NK-92 (cell line): ENCODE measurements around the gene CAPN3.
"Not testable (repeated sequence)": the region's sequence is repeated elsewhere in the genome, so short reads cannot be mapped to it uniquely, and the experiment has no call there.

ENCODE experiments used
- DNase-seq: peaks from one replicate; lab custom pipeline; 2025; ENCODE audit not compliant: unreplicated experiment; lab: John Stamatoyannopoulos, UW

CAPN3 gene

GRCh38 chr15:42359249-42359648 lies at the start of gene CAPN3:
Gene CAPN3, plus strand, starts transcription at chr15:42359501. Its CDS starts 305 bp downstream, at chr15:42359806.
- DNase-seq: no peak

GRCh38 chr15:42313463-42313862 lies 45.8 kb upstream of the CAPN3 start:
- no peak for DNase-seq

- DNase-seq: no peak
These were observed 44.5 kb upstream of the CAPN3 start for GRCh38 chr15:42314818-42315217.

- DNase-seq: no peak
These were observed 43.8 kb upstream of the CAPN3 start for GRCh38 chr15:42315521-42315920.

- DNase-seq: not testable (repeated sequence)
These were observed 43.0 kb upstream of the CAPN3 start for GRCh38 chr15:42316282-42316805.

- DNase-seq: no peak
These were observed 40.1 kb upstream of the CAPN3 start for GRCh38 chr15:42319206-42319605.

GRCh38 chr15:42324308-42324707 lies 35.0 kb upstream of the CAPN3 start:
- DNase-seq: no peak

GRCh38 chr15:42329161-42329560 lies 30.1 kb upstream of the CAPN3 start:
- no peak for DNase-seq

GRCh38 chr15:42329992-42330391 lies 29.3 kb upstream of the CAPN3 start:
- DNase-seq: no peak

GRCh38 chr15:42331235-42331634 lies 28.1 kb upstream of the CAPN3 start:
- DNase-seq: no peak

GRCh38 chr15:42332331-42332730 lies 27.0 kb upstream of the CAPN3 start:
- no peak for DNase-seq

GRCh38 chr15:42335074-42335473 lies 24.2 kb upstream of the CAPN3 start:
- DNase-seq: no peak

- DNase-seq: not testable (repeated sequence)
These were observed 22.7 kb upstream of the CAPN3 start for GRCh38 chr15:42336650-42337049.

GRCh38 chr15:42337104-42337503 lies 22.2 kb upstream of the CAPN3 start:
- DNase-seq: not testable (repeated sequence)

- DNase-seq: no peak
These were observed 20.8 kb upstream of the CAPN3 start for GRCh38 chr15:42338500-42338899.

GRCh38 chr15:42343596-42344232 lies 15.6 kb upstream of the CAPN3 start:
- DNase-seq: no peak

- no peak for DNase-seq
These were observed 14.5 kb upstream of the CAPN3 start for GRCh38 chr15:42344763-42345162.

- DNase-seq: no peak
These were observed 13.8 kb upstream of the CAPN3 start for GRCh38 chr15:42345504-42345903.

- DNase-seq: no peak
These were observed 11.2 kb upstream of the CAPN3 start for GRCh38 chr15:42348083-42348482.

- DNase-seq: no peak
These were observed 10.1 kb upstream of the CAPN3 start for GRCh38 chr15:42349186-42349585.

GRCh38 chr15:42352401-42352800 lies 6.9 kb upstream of the CAPN3 start:
- DNase-seq: no peak

- DNase-seq: no peak
These were observed 6.2 kb upstream of the CAPN3 start for GRCh38 chr15:42353061-42353460.

- no peak for DNase-seq
These were observed 4.5 kb upstream of the CAPN3 start for GRCh38 chr15:42354824-42355223.
